Measurements from ENCODE around the gene ZNF648. TPM values are rescaled to one million over a fixed set of nuclear protein-coding genes. Genes with fewer than 3 reads are reported as not detected.
A peak's percentile ranks its signal among the peaks of the same experiment; 100 is the strongest.
"Not testable (repeated sequence)": the region's sequence is repeated elsewhere in the genome, so short reads cannot be mapped to it uniquely, and the experiment has no call there.

Gene ZNF648
- total RNA-seq, 1 donor, result not detected

GRCh38 chr1:182098301-182098700 lies 36.8 kb upstream of the ZNF648 start:
- TF ChIP-seq, protein P1, sequence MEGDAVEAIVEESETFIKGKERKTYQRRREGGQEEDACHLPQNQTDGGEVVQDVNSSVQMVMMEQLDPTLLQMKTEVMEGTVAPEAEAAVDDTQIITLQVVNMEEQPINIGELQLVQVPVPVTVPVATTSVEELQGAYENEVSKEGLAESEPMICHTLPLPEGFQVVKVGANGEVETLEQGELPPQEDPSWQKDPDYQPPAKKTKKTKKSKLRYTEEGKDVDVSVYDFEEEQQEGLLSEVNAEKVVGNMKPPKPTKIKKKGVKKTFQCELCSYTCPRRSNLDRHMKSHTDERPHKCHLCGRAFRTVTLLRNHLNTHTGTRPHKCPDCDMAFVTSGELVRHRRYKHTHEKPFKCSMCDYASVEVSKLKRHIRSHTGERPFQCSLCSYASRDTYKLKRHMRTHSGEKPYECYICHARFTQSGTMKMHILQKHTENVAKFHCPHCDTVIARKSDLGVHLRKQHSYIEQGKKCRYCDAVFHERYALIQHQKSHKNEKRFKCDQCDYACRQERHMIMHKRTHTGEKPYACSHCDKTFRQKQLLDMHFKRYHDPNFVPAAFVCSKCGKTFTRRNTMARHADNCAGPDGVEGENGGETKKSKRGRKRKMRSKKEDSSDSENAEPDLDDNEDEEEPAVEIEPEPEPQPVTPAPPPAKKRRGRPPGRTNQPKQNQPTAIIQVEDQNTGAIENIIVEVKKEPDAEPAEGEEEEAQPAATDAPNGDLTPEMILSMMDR (IDR thresholded peaks at IDR 0.05; ENCODE audit: insufficient read depth, low read length), result no peak
- no peak for DNase-seq (ENCODE audit: low read depth)
- no peak overlapping the region for H3K4me3 ChIP-seq (ENCODE audit: low read depth, low read length)

- DNase-seq (ENCODE audit: low read depth), result no peak
- H3K4me3 ChIP-seq (ENCODE audit: low read depth, low read length), result no peak overlapping the region
- TF ChIP-seq, protein P1 (IDR thresholded peaks at IDR 0.05; ENCODE audit: insufficient read depth, low read length), result no peak
These were observed 34.4 kb upstream of the ZNF648 start for GRCh38 chr1:182095946-182096345.

DNA sequence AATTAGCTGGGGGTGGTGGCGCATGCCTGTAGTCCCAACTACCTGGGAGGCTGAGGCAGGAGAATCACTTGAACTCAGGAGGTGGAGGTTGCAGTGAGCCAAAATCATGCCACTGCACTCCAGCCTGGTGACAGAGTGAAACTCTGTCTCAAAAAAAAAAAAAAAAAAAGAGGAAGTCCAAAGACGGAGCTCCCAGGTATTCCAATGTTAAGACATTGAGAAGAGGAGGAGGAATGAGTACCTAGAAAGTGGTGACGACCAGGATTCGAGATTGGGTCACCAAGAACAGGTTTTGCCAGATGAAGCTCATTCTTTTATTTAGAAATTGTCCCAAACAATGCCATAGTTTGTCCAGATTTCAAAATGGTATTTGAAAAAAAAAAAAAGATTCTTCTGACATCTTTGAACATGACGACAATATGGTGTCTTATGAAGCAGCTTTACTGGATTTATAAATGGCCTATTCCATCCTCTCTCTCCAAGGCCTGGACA lies 33.0 kb upstream of the ZNF648 start:
- DNase-seq (ENCODE audit: low read depth); H3K4me3 ChIP-seq (ENCODE audit: low read depth, low read length): not testable (repeated sequence)

- TF ChIP-seq, protein P1 (IDR thresholded peaks at IDR 0.05; ENCODE audit: insufficient read depth, low read length), result no peak
- no peak overlapping the region for H3K4me3 ChIP-seq (ENCODE audit: low read depth, low read length)
- no peak for DNase-seq (ENCODE audit: low read depth)
These were observed 32.3 kb upstream of the ZNF648 start for GRCh38 chr1:182093781-182094180.

DNA sequence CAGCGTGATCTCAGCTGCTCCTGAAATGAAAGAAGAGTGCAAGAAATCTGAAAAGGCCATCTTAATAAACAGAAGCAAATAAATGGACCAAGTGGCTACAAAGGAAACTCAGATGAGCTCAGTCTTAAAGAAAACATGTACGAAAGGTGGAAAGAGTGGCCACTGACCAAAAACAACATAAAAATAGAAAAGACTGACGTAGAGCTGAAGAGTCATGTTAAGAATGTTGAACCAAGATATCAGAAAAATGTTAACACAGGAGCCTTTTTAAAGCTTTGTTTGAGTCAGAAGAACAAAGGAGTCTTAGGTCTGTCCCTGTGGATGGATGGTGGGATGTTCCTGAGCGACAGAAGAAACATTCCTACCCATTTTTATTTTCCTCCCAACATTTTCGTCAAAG lies 30.8 kb upstream of the ZNF648 start:
- peak; percentile 40 for DNase-seq (ENCODE audit: low read depth)
- no peak overlapping the region for H3K4me3 ChIP-seq (ENCODE audit: low read depth, low read length)
- TF ChIP-seq, protein P1 (IDR thresholded peaks at IDR 0.05; ENCODE audit: insufficient read depth, low read length), result no peak

GRCh38 chr1:182091083-182091482 lies 29.6 kb upstream of the ZNF648 start:
- TF ChIP-seq, protein P1 (IDR thresholded peaks at IDR 0.05; ENCODE audit: insufficient read depth, low read length), result no peak
- H3K4me3 ChIP-seq (ENCODE audit: low read depth, low read length), result no peak overlapping the region
- DNase-seq (ENCODE audit: low read depth), result no peak

- TF ChIP-seq, protein P1 (IDR thresholded peaks at IDR 0.05; ENCODE audit: insufficient read depth, low read length), result no peak
These were observed 26.3 kb upstream of the ZNF648 start for GRCh38 chr1:182087719-182088350.

More at GRCh38 chr1:182087719-182088350, 26.3 kb upstream of the ZNF648 start:
- DNase-seq (ENCODE audit: low read depth), result no peak
- H3K4me3 ChIP-seq (ENCODE audit: low read depth, low read length), result no peak overlapping the region

Data from fibroblast of the aortic adventitia (primary cell).